ENCODE data around the gene TCFL5.
A peak's percentile ranks its signal among the peaks of the same experiment; 100 is the strongest.

The TCFL5 gene

DNA sequence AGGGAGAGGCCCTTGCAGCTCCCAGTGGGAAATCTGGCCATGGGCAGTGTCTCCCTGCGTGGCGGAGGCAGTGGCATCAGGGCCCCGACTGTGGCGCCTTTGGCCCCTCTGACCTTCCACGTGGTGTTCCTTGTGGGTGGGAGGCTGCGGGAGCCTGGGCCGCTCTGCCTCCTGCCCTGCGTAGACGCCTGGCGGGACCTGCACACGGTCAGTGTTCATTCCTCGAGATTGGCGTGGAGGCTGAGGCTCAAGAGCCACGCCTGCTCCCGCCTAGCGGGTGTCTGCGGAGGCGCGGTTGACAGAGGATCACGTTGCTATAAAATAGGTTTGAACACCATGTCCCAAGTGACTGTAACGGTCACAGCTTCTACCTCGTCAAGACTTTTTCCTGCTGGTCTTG lies 30.8 kb downstream of the TCFL5 start:
- Histone ChIP-seq H3K9me3 (ENCODE audit: insufficient read depth, low read length) (no peaks in the 10 kb centered on the region), H3K4me3 (ENCODE audit: insufficient read length, low read depth) (no peak overlapping the region), H3K36me3 (ENCODE audit: insufficient read depth, insufficient read length, low read length) (peaks cover 89% of the 10 kb centered on the region), H3K27me3 (ENCODE audit: insufficient read depth, insufficient read length) (no peaks in the 10 kb centered on the region), H3K4me1 (ENCODE audit: insufficient read depth, insufficient read length) (peaks cover 39% of the 10 kb centered on the region), H3K9ac (ENCODE audit: insufficient read length, low read depth) (no peak overlapping the region)
- DNase-seq (ENCODE audit: low read depth, low spot score): no peak
- no peak for TF ChIP-seq SUZ12 (IDR thresholded peaks at IDR 0.05; ENCODE audit: extremely low read depth, insufficient read depth, insufficient read length)
- TF ChIP-seq ZNF274 (IDR thresholded peaks at IDR 0.05; ENCODE audit: low read depth, low read length): no peak
- TF ChIP-seq YY1 (IDR thresholded peaks at IDR 0.05; ENCODE audit: insufficient read depth, insufficient read length): no peak

DNA sequence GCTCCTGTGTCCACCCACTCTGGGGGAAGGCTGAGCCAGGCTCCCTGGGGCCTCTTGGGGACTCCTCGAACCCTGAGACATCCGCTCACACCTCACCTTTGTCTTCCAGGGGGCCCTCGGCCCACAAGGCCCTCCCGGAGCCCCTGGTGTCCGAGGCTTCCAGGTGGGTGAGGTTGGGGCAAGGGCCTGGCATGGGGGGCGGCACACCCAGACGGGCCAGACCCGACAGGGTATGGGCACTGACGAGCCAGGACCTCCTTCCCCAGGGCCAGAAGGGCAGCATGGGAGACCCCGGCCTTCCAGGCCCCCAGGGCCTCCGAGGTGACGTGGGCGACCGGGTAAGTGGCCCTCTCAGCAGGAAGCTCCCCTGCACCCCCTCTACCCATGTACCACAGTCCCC lies 31.4 kb downstream of the TCFL5 start:
- Histone ChIP-seq H3K4me3 (ENCODE audit: insufficient read length, low read depth) (no peak overlapping the region), H3K9me3 (ENCODE audit: insufficient read depth, low read length) (no peaks in the 10 kb centered on the region), H3K36me3 (ENCODE audit: insufficient read depth, insufficient read length, low read length) (peaks cover 89% of the 10 kb centered on the region), H3K9ac (ENCODE audit: insufficient read length, low read depth) (no peak overlapping the region), H3K27me3 (ENCODE audit: insufficient read depth, insufficient read length) (no peaks in the 10 kb centered on the region), H3K4me1 (ENCODE audit: insufficient read depth, insufficient read length) (peaks cover 44% of the 10 kb centered on the region)
- no peak for TF ChIP-seq ZNF274 (IDR thresholded peaks at IDR 0.05; ENCODE audit: low read depth, low read length)
- no peak for TF ChIP-seq YY1 (IDR thresholded peaks at IDR 0.05; ENCODE audit: insufficient read depth, insufficient read length)
- no peak for TF ChIP-seq SUZ12 (IDR thresholded peaks at IDR 0.05; ENCODE audit: extremely low read depth, insufficient read depth, insufficient read length)
- DNase-seq (ENCODE audit: low read depth, low spot score): no peak

DNA sequence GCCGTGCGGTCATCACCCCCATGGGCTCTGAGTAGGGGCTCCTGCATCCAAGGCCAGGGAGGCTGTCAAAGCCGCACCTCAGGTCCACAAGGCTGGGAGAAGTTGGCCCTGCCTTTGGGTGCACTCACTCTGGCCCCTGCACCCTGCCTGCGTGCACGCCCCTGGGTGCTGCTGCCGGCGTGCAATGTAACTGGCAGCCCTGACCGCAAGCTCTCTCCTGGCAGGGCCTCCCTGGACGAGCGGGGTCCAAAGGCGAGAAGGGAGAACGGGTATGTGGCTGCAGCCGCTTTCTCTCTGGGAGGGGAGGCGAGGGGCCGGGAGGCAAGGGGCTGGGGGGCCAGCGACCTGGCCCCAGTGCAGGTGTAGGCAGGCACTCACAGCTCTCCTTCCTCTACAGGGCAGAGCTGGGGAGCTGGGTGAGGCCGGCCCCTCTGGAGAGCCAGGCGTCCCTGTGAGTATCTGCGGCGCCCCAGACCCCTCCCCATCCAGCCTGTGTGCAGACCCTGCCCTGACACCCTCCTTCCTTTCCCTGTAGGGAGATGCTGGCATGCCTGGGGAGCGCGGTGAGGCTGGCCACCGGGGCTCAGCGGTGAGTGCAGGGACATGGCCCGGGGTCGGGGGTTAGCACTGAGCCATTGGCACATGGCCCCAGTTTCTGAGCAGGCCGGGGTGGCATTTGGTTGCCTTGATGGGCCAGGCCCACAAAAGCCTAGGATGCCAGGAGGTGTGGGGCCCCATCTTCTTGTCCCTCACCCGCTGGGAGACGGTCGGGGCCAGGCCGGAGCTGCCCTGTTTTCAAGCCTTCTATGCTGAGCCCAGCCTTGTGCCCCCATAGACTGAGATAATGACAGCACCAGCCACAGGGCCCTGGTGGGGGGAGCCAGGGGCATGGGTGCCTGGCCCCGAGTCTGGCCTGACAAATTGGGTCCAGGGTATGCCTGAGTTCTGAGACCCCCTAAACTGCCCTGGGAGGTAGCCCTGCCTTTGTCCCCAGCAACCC lies 32.1 kb downstream of the TCFL5 start:
- H3K4me3 ChIP-seq (ENCODE audit: insufficient read length, low read depth): no peak overlapping the region
- no peak for TF ChIP-seq SUZ12 (IDR thresholded peaks at IDR 0.05; ENCODE audit: extremely low read depth, insufficient read depth, insufficient read length)
- no peak for TF ChIP-seq YY1 (IDR thresholded peaks at IDR 0.05; ENCODE audit: insufficient read depth, insufficient read length)
- no peak for TF ChIP-seq ZNF274 (IDR thresholded peaks at IDR 0.05; ENCODE audit: low read depth, low read length)
- H3K27me3 ChIP-seq (ENCODE audit: insufficient read depth, insufficient read length): no peaks in the 10 kb centered on the region
- H3K36me3 ChIP-seq (ENCODE audit: insufficient read depth, insufficient read length, low read length): peaks cover 87% of the 10 kb centered on the region
- H3K9ac ChIP-seq (ENCODE audit: insufficient read length, low read depth): peak overlapping the region; percentile 42
- no peaks in the 10 kb centered on the region for H3K9me3 ChIP-seq (ENCODE audit: insufficient read depth, low read length)
- DNase-seq (ENCODE audit: low read depth, low spot score): no peak
- H3K4me1 ChIP-seq (ENCODE audit: insufficient read depth, insufficient read length): peaks cover 50% of the 10 kb centered on the region

DNA sequence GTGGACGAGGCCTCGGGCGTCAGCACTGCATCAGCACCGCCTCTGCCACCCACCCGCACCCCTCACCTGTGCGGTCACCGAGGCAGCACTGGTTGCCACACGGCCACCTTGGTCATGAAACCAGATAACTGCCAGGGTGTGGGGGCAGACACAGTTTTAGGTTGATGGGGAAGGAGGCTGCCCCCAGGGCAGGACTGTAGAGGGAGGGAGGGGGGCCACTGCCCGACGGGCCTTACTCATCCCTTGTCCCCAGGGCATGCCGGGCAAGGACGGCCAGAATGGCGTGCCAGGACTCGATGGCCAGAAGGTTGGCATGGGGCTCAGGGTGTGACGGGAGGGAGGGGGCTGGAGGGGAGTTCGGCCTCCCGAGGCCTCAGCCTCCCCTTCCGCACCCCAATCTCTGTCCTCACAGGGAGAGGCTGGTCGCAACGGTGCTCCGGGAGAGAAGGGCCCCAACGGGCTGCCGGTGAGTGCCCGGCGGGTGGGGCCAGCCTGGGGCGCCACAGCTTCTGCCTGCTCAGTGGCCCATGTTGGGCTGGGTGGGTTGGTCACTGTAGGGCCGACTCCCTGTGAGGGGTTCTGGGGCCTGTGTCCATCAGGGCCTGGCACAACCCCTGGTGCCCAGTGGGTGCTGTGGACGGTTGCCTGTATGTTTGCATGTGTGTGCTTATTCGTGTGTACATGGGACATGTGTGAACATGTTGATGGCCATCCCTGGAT lies 33.0 kb downstream of the TCFL5 start:
- Histone ChIP-seq H3K36me3 (ENCODE audit: insufficient read depth, insufficient read length, low read length) (peaks cover 90% of the 10 kb centered on the region), H3K4me1 (ENCODE audit: insufficient read depth, insufficient read length) (peaks cover 58% of the 10 kb centered on the region), H3K9ac (ENCODE audit: insufficient read length, low read depth) (peak overlapping the region; percentile 42), H3K4me3 (ENCODE audit: insufficient read length, low read depth) (no peak overlapping the region), H3K9me3 (ENCODE audit: insufficient read depth, low read length) (no peaks in the 10 kb centered on the region), H3K27me3 (ENCODE audit: insufficient read depth, insufficient read length) (no peaks in the 10 kb centered on the region)
- no peak for DNase-seq (ENCODE audit: low read depth, low spot score)
- TF ChIP-seq YY1 (IDR thresholded peaks at IDR 0.05; ENCODE audit: insufficient read depth, insufficient read length) (no peak), SUZ12 (IDR thresholded peaks at IDR 0.05; ENCODE audit: extremely low read depth, insufficient read depth, insufficient read length) (no peak), ZNF274 (IDR thresholded peaks at IDR 0.05; ENCODE audit: low read depth, low read length) (no peak)

DNA sequence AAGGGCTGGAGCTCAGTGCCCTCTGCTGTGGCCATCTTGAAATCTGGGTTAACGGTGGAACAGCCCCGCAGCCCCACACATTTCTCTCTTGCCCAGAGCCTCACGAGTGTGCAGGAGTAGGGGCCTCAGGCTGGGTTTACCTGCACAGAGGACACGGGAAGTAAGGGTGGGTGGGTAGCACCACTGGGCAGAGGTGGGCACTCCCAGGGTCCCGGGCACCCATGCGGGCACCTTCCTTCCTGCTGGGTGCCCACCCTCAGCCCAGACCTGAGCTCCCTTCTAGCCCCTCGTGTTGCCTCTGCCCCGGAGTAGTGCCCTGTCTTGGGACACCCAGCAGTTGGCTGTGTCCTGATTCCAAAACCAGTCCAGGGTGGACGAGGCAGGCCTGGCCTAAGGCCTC lies 33.6 kb downstream of the TCFL5 start:
- Histone ChIP-seq H3K9ac (ENCODE audit: insufficient read length, low read depth) (no peak overlapping the region), H3K9me3 (ENCODE audit: insufficient read depth, low read length) (no peaks in the 10 kb centered on the region), H3K36me3 (ENCODE audit: insufficient read depth, insufficient read length, low read length) (peaks cover 90% of the 10 kb centered on the region), H3K4me1 (ENCODE audit: insufficient read depth, insufficient read length) (peaks cover 61% of the 10 kb centered on the region), H3K27me3 (ENCODE audit: insufficient read depth, insufficient read length) (no peaks in the 10 kb centered on the region), H3K4me3 (ENCODE audit: insufficient read length, low read depth) (no peak overlapping the region)
- TF ChIP-seq SUZ12 (IDR thresholded peaks at IDR 0.05; ENCODE audit: extremely low read depth, insufficient read depth, insufficient read length): no peak
- TF ChIP-seq ZNF274 (IDR thresholded peaks at IDR 0.05; ENCODE audit: low read depth, low read length): no peak
- TF ChIP-seq YY1 (IDR thresholded peaks at IDR 0.05; ENCODE audit: insufficient read depth, insufficient read length): no peak
- DNase-seq (ENCODE audit: low read depth, low spot score): no peak

DNA sequence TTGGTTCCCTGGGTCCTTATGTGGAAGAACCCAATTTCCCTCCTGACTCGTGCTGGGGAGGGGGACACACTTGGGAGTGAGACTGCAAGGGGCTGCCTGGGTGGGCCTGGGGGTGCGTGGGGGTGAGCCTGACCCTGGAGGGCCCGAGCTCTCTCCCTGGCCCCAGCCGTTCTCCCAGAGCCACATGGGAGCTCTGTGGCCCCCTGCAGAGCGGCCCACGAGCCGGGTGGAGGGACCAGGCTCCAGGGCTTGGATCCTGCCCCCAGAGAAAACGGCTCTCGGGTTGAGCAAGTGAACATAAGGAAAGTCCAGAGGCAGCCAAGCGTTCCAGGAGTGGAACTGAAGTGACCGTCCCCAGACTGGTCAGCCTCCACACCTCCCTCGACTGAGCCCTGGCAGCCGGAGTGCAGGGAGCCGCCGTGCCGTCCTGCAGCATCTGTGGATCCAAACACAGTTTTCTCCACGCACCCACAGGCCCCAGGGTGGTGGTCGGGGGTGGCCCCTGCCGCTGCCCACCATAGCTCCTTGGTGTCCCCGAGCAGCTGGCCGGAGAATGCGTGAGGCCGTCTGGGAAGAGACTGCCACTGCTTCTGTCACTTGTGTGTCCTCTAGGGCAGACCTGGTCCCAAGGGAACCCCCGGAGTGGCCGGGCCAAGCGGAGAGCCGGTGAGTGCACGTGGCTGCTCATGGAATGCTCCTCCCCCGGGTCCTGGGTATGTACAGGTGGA lies 34.1 kb downstream of the TCFL5 start:
- Histone ChIP-seq H3K4me1 (ENCODE audit: insufficient read depth, insufficient read length) (peaks cover 57% of the 10 kb centered on the region), H3K9ac (ENCODE audit: insufficient read length, low read depth) (no peak overlapping the region), H3K27me3 (ENCODE audit: insufficient read depth, insufficient read length) (no peaks in the 10 kb centered on the region), H3K9me3 (ENCODE audit: insufficient read depth, low read length) (no peaks in the 10 kb centered on the region), H3K36me3 (ENCODE audit: insufficient read depth, insufficient read length, low read length) (peaks cover 91% of the 10 kb centered on the region), H3K4me3 (ENCODE audit: insufficient read length, low read depth) (no peak overlapping the region)
- TF ChIP-seq ZNF274 (IDR thresholded peaks at IDR 0.05; ENCODE audit: low read depth, low read length) (no peak), YY1 (IDR thresholded peaks at IDR 0.05; ENCODE audit: insufficient read depth, insufficient read length) (no peak), SUZ12 (IDR thresholded peaks at IDR 0.05; ENCODE audit: extremely low read depth, insufficient read depth, insufficient read length) (no peak)
- DNase-seq (ENCODE audit: low read depth, low spot score): no peak
